NCI-H2227 treated with DMSO at 0.1 percent for 48 hours (cell line): Measurements from ENCODE around the gene GDAP2.

Experiments
- DNase-seq: peaks from one replicate; lab custom pipeline; 2025; lab: John Stamatoyannopoulos, UW

The GDAP2 gene

GRCh38 chr1:117841117-117841650, 88.2 kb downstream of the GDAP2 start:
- no peak for DNase-seq

- no peak for DNase-seq
Measured at GRCh38 chr1:117838911-117839310, 90.5 kb downstream of the GDAP2 start.

GRCh38 chr1:117836069-117836468, 93.4 kb downstream of the GDAP2 start:
- no peak for DNase-seq

GRCh38 chr1:117834416-117834815, 95.0 kb downstream of the GDAP2 start:
- no peak for DNase-seq

- DNase-seq, result no peak
Measured at GRCh38 chr1:117832453-117832852, 97.0 kb downstream of the GDAP2 start.

GRCh38 chr1:117830222-117830621, 99.2 kb downstream of the GDAP2 start:
- DNase-seq, result no peak

GRCh38 chr1:117828201-117828600, 101.2 kb downstream of the GDAP2 start:
- DNase-seq, result no peak

GRCh38 chr1:117826540-117827078, 102.8 kb downstream of the GDAP2 start:
- DNase-seq, result no peak

- DNase-seq, result no peak
Measured at GRCh38 chr1:117826119-117826518, 103.3 kb downstream of the GDAP2 start.

- no peak for DNase-seq
Measured at GRCh38 chr1:117825414-117825813, 104.0 kb downstream of the GDAP2 start.

- DNase-seq, result no peak
Measured at GRCh38 chr1:117824616-117825015, 104.8 kb downstream of the GDAP2 start.

- no peak for DNase-seq
Measured at GRCh38 chr1:117821774-117822482, 107.5 kb downstream of the GDAP2 start.

GRCh38 chr1:117821382-117821755, 108.1 kb downstream of the GDAP2 start:
- no peak for DNase-seq

GRCh38 chr1:117820694-117821381, 108.6 kb downstream of the GDAP2 start:
- DNase-seq, result no peak

GRCh38 chr1:117820096-117820495, 109.3 kb downstream of the GDAP2 start:
- no peak for DNase-seq

- DNase-seq, result no peak
Measured at GRCh38 chr1:117819301-117819700, 110.1 kb downstream of the GDAP2 start.

GRCh38 chr1:117818456-117818855, 111.0 kb downstream of the GDAP2 start:
- no peak for DNase-seq

- no peak for DNase-seq
Measured at GRCh38 chr1:117817629-117818028, 111.8 kb downstream of the GDAP2 start.

GRCh38 chr1:117815926-117816325, 113.5 kb downstream of the GDAP2 start:
- DNase-seq, result no peak

GRCh38 chr1:117814856-117815797, 114.3 kb downstream of the GDAP2 start:
- DNase-seq, result no peak
